Panc1 (cell line): ENCODE results near the gene NHSL1. TPM values are rescaled to one million over a fixed set of nuclear protein-coding genes. Genes with fewer than 3 reads are reported as not detected.

Experiments used
- ATAC-seq: fragments of 200-7000 bp; cut with Tn5 transposase; 2 replicates; pipeline ENCODE4 v1.9.1; 2020; ENCODE audit warnings: mild to moderate bottlenecking, moderate library complexity
- BruUV-seq: library from RNA; stranded (reverse); fragments of 400-500 nt; replicated peaks from 2 replicates; lab custom pipeline; 2021; lab: Mats Ljungman, UMichigan
- CTCF ChIA-PET: fragments of 300-600 bp; sonication (Branson Sonifier 250); formaldehyde crosslinking; loops from one replicate; lab custom pipeline; 2022; ENCODE audit warnings: antibody characterized with exemption; lab: Charles Lee
- POLR2A ChIA-PET: fragments of 300-600 bp; sonication (Branson Sonifier 250); formaldehyde crosslinking; loops from one replicate; lab custom pipeline; 2022; ENCODE audit warnings: antibody characterized with exemption; lab: Charles Lee
- DNase-seq: peaks from one replicate; pipeline ENCODE4 v3.0.0-alpha.2; 2010; ENCODE audit warnings: low read depth, low spot score
- H3K27ac ChIP-seq: 2 replicates; pipeline ENCODE4 v1.5.1; 2011; ENCODE audit warnings: mild to moderate bottlenecking, low read length, inconsistent platforms
- H3K27me3 ChIP-seq: fragments of 200-500 bp; sonication (Bioruptor generic); 2 replicates; pipeline ENCODE4 v1.6.0; 2014; ENCODE audit warnings: low read length, inconsistent platforms; ENCODE audit not compliant: control insufficient read depth, insufficient read depth
- H3K36me3 ChIP-seq: fragments of 200-500 bp; sonication (Bioruptor generic); 2 replicates; pipeline ENCODE4 v1.5.1; 2014; ENCODE audit warnings: inconsistent platforms, mild to moderate bottlenecking, low read length, moderate library complexity; ENCODE audit not compliant: control insufficient read depth, insufficient read depth
- H3K4me1 ChIP-seq: 2 replicates; pipeline ENCODE4 v1.5.1; 2011; ENCODE audit warnings: inconsistent platforms, mild to moderate bottlenecking, low read length, moderate library complexity; ENCODE audit not compliant: control insufficient read depth, insufficient read depth
- H3K4me3 ChIP-seq, 2 experiments: 2 replicates each; pipeline ENCODE4 v1.5.1; 2011 to 2012; ENCODE audit warnings: low read depth in 2 of 2, low read length in 2 of 2, mild to moderate bottlenecking in 2 of 2, inconsistent platforms in 1 of 2, moderate library complexity in 1 of 2
- H3K9me3 ChIP-seq: fragments of 200-500 bp; sonication (Bioruptor generic); 2 replicates; pipeline ENCODE4 v1.5.1; 2014; ENCODE audit warnings: low read depth, mild to moderate bottlenecking, inconsistent platforms, low read length, moderate library complexity; ENCODE audit not compliant: control insufficient read depth, insufficient read depth
- POLR2AphosphoS5 ChIP-seq: IDR thresholded peaks from 2 replicates; pipeline ENCODE4 v1.6.1; 2012; ENCODE audit warnings: mild to moderate bottlenecking, low read depth, low read length, moderate library complexity
- REST ChIP-seq, 2 experiments: IDR thresholded peaks; 2 replicates each; pipeline ENCODE4 v1.6.1; 2011 to 2012; ENCODE audit warnings: low read depth in 2 of 2, control low read depth in 1 of 2, low read length in 1 of 2, mild to moderate bottlenecking in 1 of 2, moderate library complexity in 1 of 2; ENCODE audit not compliant: insufficient read depth in 1 of 2
- SIN3A ChIP-seq: IDR thresholded peaks from 2 replicates; pipeline ENCODE4 v1.6.1; 2012; ENCODE audit warnings: low read depth, mild to moderate bottlenecking, low read length, moderate library complexity, borderline replicate concordance; ENCODE audit not compliant: insufficient read depth
- TCF7L2 ChIP-seq: IDR thresholded peaks from 2 replicates; pipeline ENCODE4 v1.6.1; 2011; ENCODE audit warnings: mild to moderate bottlenecking, low read depth, low read length, inconsistent platforms
- in situ Hi-C: cut with HindIII; loops from 2 replicates; pipeline ENCODE4 v1.10.0; 2016; ENCODE audit warnings: low sequenced_read_pairs, low pct_unique_long_range_greater_than_20kb
- intact Hi-C: fragments of 100-400 bp; cut with micrococcal nuclease; formaldehyde crosslinking; loops from one replicate; pipeline ENCODE4 v1.10.0; 2022; ENCODE audit not compliant: unreplicated experiment
- total RNA-seq: library from RNA; stranded (reverse); gene quantifications from one replicate; pipeline ENCODE4 v1.2.1, GENCODE V29; 2021; ENCODE audit not compliant: unreplicated experiment
- TF ChIP-seq, protein P1 (sequence below): fragments of 450-650 bp; IDR thresholded peaks from 2 replicates; pipeline ENCODE4 v1.5.1; 2017; ENCODE audit warnings: mild to moderate bottlenecking

Gene NHSL1
- total RNA-seq, 1 experiment from 2014 or later: 20.6 TPM

GRCh38 chr6:138492113-138492512, 7.2 kb downstream of the NHSL1 start:
- Histone ChIP-seq H3K27ac (no peak overlapping the region), H3K4me3 (no peak overlapping the region), H3K27me3 (no peaks in the 10 kb centered on the region), H3K9me3 (no peaks in the 10 kb centered on the region), H3K4me1 (peaks cover 6% of the 10 kb centered on the region; the same call in 1 of the 2 replicates), H3K36me3 (no peaks in the 10 kb centered on the region)
- TF ChIP-seq TCF7L2 (no peak), POLR2AphosphoS5 (no peak), REST (IDR thresholded peaks at IDR 0.05; ENCODE audit: insufficient read depth in 1 of 2, low read depth in 2 of 2, low read length in 1 of 2) (no peak), SIN3A (no peak)
- TF ChIP-seq, protein P1, sequence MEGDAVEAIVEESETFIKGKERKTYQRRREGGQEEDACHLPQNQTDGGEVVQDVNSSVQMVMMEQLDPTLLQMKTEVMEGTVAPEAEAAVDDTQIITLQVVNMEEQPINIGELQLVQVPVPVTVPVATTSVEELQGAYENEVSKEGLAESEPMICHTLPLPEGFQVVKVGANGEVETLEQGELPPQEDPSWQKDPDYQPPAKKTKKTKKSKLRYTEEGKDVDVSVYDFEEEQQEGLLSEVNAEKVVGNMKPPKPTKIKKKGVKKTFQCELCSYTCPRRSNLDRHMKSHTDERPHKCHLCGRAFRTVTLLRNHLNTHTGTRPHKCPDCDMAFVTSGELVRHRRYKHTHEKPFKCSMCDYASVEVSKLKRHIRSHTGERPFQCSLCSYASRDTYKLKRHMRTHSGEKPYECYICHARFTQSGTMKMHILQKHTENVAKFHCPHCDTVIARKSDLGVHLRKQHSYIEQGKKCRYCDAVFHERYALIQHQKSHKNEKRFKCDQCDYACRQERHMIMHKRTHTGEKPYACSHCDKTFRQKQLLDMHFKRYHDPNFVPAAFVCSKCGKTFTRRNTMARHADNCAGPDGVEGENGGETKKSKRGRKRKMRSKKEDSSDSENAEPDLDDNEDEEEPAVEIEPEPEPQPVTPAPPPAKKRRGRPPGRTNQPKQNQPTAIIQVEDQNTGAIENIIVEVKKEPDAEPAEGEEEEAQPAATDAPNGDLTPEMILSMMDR: no peak
- intact Hi-C loops (no loop called here), in situ Hi-C loops (no loop called here)
- ATAC-seq (no peak), DNase-seq (no peak)
- ChIA-PET CTCF (no interaction called here), POLR2A (no interaction called here)
- BruUV-seq: no TSS peak

- H3K27me3 ChIP-seq: no peaks in the 10 kb centered on the region
- no peak overlapping the region for H3K27ac ChIP-seq
- intact Hi-C loops: no loop called here
- no peaks in the 10 kb centered on the region for H3K9me3 ChIP-seq
- no peaks in the 10 kb centered on the region for H3K36me3 ChIP-seq
- ATAC-seq: no peak
- no TSS peak for BruUV-seq
- no peak overlapping the region for H3K4me3 ChIP-seq
- in situ Hi-C loops: no loop called here
- ChIA-PET CTCF (interaction anchor here (0.6 kb wide), 1 partner anchor 43 kb away, joined by 3 read pairs; no protein-coding TSS in a partner anchor), POLR2A (no interaction called here)
- DNase-seq: no peak
- H3K4me1 ChIP-seq: peaks cover 6% of the 10 kb centered on the region; the same call in 1 of the 2 replicates
- TF ChIP-seq SIN3A (no peak), REST (IDR thresholded peaks at IDR 0.05; ENCODE audit: insufficient read depth in 1 of 2, low read depth in 2 of 2, low read length in 1 of 2) (no peak), TCF7L2 (no peak), POLR2AphosphoS5 (no peak)
- TF ChIP-seq, protein P1: no peak
Observed at GRCh38 chr6:138491017-138491416, 8.3 kb downstream of the NHSL1 start.
